Peyer's patch (tissue), 4 donors: ENCODE results near the gene CNN2.
A peak's percentile ranks its signal among the peaks of the same experiment; 100 is the strongest.

Source experiments
- POLR2A ChIP-seq, 2 donors: fragments of 450-650 bp; IDR thresholded peaks; one replicate each; pipeline ENCODE4 v1.5.1; 2017; ENCODE audit warnings: antibody characterized with exemption in 2 of 2, mild to moderate bottlenecking in 2 of 2, moderate library complexity in 2 of 2
- TF ChIP-seq, protein P1 (sequence below), 6 experiments: fragments of 450-650 bp in 4 of 6; fragments of 200-600 bp in 2 of 6; sonication (generic) in 1 of 6; IDR thresholded peaks; one replicate each; pipeline ENCODE4 v1.5.1; 2017 to 2019; ENCODE audit warnings: antibody characterized with exemption in 6 of 6, mild to moderate bottlenecking in 3 of 6, moderate library complexity in 1 of 6

DNA sequence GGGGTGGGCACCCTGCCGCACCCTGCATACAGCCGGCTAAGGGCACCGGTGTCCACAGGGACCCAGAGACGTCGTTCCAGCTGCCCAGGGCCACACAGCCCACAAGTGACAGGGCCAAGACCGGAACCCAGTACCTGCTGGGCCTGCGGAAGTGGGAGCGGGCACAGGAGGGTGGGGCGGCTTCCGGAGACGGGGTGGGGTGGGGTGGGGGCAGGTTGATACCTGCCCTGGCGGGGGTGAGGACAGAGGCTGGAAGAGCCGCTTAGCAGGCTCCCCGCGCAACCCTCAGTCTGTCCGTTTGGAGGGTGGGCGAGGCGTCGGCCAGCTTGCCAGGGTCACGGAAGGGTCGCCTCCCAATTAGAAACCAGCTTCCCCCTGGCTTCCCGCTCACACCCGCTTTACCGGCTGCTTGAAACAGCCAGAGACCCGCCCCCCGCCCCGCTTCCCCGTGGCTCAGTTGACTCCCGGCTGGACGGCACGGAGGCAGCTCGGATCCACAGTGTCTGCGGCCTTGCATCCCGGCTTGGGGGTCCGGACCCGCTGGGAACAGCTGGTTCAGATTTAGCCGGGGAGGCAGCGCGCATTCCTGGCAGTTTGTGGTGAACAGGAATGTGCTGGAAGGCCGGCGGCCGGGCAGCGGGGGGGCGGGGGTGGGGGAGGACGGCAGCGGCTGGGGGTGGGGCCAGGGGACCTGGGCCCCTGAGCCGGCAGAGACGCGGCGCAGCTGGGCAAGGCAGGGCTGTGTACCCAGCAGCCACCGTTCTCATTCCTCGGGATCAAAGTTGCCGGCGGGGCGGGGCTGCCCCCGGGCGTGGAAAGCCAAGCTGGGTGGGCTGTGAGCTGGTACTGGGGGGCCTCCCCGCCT is 1.9 kb downstream of the CNN2 start:
- TF ChIP-seq, protein P1, sequence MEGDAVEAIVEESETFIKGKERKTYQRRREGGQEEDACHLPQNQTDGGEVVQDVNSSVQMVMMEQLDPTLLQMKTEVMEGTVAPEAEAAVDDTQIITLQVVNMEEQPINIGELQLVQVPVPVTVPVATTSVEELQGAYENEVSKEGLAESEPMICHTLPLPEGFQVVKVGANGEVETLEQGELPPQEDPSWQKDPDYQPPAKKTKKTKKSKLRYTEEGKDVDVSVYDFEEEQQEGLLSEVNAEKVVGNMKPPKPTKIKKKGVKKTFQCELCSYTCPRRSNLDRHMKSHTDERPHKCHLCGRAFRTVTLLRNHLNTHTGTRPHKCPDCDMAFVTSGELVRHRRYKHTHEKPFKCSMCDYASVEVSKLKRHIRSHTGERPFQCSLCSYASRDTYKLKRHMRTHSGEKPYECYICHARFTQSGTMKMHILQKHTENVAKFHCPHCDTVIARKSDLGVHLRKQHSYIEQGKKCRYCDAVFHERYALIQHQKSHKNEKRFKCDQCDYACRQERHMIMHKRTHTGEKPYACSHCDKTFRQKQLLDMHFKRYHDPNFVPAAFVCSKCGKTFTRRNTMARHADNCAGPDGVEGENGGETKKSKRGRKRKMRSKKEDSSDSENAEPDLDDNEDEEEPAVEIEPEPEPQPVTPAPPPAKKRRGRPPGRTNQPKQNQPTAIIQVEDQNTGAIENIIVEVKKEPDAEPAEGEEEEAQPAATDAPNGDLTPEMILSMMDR (IDR thresholded peaks at IDR 0.05), result no peak
- TF ChIP-seq POLR2A (IDR thresholded peaks at IDR 0.05), result peak in 1 of 2 donors; percentile 27
